Activated T-helper 17 cell treated with anti-CD3 and anti-CD28 coated beads, Interleukin-2, amount 50 U/mL, for 72 hours (primary cell): ENCODE measurements around the gene VPS18. TPM values are rescaled to one million over a fixed set of nuclear protein-coding genes. Genes with fewer than 3 reads are reported as not detected.

Experiments used
- ATAC-seq: fragments of 150-1000 bp; cut with Tn5 transposase; replicated peaks from 2 replicates; pipeline ENCODE4 v1.10.0; 2021; ENCODE audit warnings: mild to moderate bottlenecking, moderate library complexity
- H3K27ac Mint-ChIP-seq: one replicate; pipeline ENCODE4 v1.8.0; 2022; ENCODE audit warnings: mixed read lengths
- H3K27me3 Mint-ChIP-seq: one replicate; pipeline ENCODE4 v1.8.0; 2022; ENCODE audit warnings: mixed read lengths
- H3K36me3 Mint-ChIP-seq: one replicate; pipeline ENCODE4 v1.8.0; 2022; ENCODE audit warnings: low read depth, mild to moderate bottlenecking, mixed read lengths
- H3K4me1 Mint-ChIP-seq: one replicate; pipeline ENCODE4 v1.8.0; 2022; ENCODE audit warnings: mixed read lengths
- H3K4me3 Mint-ChIP-seq: one replicate; pipeline ENCODE4 v1.8.0; 2022; ENCODE audit warnings: mild to moderate bottlenecking, mixed read lengths
- H3K9me3 Mint-ChIP-seq: one replicate; pipeline ENCODE4 v1.8.0; 2022; ENCODE audit warnings: mixed read lengths
- total RNA-seq, 2 donors: library from RNA; stranded (reverse); gene quantifications; one replicate each; pipeline ENCODE4 v1.2.3, GENCODE V29; 2022

Gene VPS18
- total RNA-seq, result 10 to 100 TPM in 1 of 2 donors, 1 to 10 TPM in 1; 5.6 to 12.0 TPM

DNA sequence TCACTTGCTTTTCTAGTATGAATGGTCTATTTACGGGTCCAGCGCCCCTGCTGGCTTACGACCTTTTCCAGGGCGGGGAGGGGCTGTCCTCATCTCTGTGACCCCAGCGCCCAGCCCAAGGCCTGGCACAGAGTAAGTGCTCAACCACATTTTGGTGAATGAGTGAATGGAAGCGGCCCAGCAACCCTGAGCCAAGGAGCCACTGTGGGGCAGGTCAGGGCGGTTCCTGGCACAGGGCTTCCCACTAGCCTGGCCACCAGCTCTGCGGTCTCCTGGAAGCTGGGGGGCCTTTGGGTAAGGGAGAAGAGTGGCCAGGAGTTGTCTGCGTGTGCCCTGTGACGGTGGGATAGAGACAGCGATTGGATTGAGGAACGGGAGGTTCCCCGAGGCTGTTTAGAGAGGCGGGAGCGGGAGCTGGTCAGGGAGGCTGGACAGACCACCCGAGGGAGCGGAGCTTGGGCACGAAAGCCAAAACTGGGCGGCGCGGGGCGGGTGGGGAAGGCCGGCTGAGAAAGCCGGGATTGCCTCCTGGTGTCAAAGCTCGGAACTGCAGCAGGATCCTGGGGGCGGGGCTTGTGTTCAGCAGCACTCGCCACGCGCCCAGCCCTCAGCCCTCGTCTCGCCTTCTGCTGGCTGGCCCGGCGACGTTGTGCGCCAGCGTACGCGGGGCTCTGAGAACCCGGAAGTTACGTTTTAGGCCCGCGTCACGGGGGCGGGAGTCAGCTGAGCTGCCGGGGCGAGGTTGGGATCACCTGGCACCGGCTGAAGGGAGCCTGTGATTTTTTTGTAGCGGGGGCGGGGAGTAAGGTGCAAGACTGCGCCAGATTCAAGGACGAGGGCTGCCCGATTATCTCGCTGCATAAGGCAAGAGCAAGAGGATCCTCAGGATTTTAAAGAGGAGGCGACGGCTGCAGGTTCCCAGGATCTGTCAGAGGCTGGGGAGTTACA is at the start of gene VPS18:
TSS of gene VPS18 (plus strand) at position 718 of the 948 bp plus-strand sequence. CDS start 319 bp downstream, outside the sequence.
- peak within 1 kb of the TSS; percentile 94 for H3K27ac Mint-ChIP-seq
- peak within 1 kb of the TSS; percentile 94 for H3K4me3 Mint-ChIP-seq
- peak; percentile 99 for ATAC-seq
- no peaks in the 10 kb centered on the region for H3K27me3 Mint-ChIP-seq
- H3K9me3 Mint-ChIP-seq, result no peaks in the 10 kb centered on the region
- peaks cover 13% of the 10 kb centered on the region for H3K4me1 Mint-ChIP-seq
- H3K36me3 Mint-ChIP-seq, result peaks cover 39% of the 10 kb centered on the region

GRCh38 chr15:40844696-40845030 is 49.6 kb upstream of the VPS18 start:
- H3K27ac Mint-ChIP-seq, result peak overlapping the region; percentile 65

GRCh38 chr15:40845036-40845435 is 49.2 kb upstream of the VPS18 start:
- peak overlapping the region; percentile 65 for H3K27ac Mint-ChIP-seq
- no peaks in the 10 kb centered on the region for H3K9me3 Mint-ChIP-seq
- H3K36me3 Mint-ChIP-seq, result no peaks in the 10 kb centered on the region
- peak overlapping the region; percentile 85 for H3K4me3 Mint-ChIP-seq
- H3K4me1 Mint-ChIP-seq, result peaks cover 15% of the 10 kb centered on the region
- ATAC-seq, result no peak
- H3K27me3 Mint-ChIP-seq, result no peaks in the 10 kb centered on the region

More at GRCh38 chr15:40844696-40845030, 49.6 kb upstream of the VPS18 start:
- H3K9me3 Mint-ChIP-seq, result no peaks in the 10 kb centered on the region
- ATAC-seq, result peak; percentile 44
- H3K4me1 Mint-ChIP-seq, result peaks cover 15% of the 10 kb centered on the region
- peak overlapping the region; percentile 85 for H3K4me3 Mint-ChIP-seq
- no peaks in the 10 kb centered on the region for H3K27me3 Mint-ChIP-seq
- H3K36me3 Mint-ChIP-seq, result no peaks in the 10 kb centered on the region

DNA sequence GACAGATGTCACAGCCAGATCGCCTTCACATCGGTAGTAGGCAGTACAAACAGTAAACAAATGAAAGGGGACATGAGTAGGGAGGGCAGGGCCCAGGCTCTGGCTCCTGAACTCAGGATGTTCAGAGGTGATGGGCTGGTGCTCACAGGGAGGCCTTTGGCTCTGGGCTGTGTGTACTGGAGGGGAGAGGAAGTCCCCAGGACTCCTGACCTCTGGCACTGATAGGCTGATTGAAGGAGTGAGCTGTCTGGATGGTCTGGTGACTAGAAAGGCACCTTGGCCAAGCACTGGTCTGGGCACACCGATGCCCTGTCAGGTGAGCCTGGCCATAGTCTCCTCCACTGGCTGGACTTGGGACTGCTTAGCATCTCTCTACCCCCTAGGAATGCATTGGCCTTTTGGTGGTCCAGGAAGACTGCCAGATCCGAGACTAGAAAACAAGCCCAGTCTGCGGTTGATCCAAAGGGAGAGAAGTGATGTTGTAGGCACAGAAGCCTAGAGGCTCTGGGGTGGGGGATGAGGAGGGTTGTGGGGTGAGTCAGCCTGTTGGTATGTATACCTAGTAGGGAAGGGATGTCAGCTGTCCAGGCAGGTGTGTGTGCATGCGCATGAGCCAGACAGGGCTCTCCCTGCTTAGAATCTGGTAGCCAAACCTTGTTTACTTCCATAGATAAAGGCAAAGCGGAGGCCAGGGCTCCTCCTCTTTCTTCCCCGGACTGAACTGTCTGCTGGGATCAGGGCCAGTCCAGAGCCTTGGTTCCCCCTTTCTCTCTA is 48.6 kb upstream of the VPS18 start:
- Mint-ChIP-seq H3K4me1 (peaks cover 15% of the 10 kb centered on the region), H3K36me3 (no peaks in the 10 kb centered on the region)

DNA sequence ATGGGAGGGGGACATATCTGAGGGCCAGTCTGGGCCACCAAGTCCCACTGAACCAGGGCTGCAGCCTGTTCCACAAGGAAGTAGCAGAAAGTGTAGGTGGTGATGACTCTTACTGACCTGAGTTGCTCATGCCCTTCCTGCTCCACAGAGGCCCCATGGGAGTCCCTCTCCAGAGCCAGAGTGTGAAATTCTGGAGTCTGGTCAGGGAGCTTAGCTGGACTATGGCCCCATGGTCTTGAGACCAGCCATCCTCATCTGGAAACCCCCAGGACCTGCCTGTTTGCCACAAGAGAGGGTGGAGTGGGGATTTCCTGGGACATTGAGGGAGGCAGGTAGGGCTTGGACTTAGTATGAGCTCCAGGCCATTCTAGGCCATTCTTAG is 47.4 kb upstream of the VPS18 start:
- H3K27me3 Mint-ChIP-seq, result no peaks in the 10 kb centered on the region
- peaks cover 15% of the 10 kb centered on the region for H3K4me1 Mint-ChIP-seq
- ATAC-seq, result no peak
- peaks cover 6% of the 10 kb centered on the region for H3K36me3 Mint-ChIP-seq
- H3K4me3 Mint-ChIP-seq, result peak overlapping the region; percentile 85
- H3K27ac Mint-ChIP-seq, result no peak overlapping the region
- no peaks in the 10 kb centered on the region for H3K9me3 Mint-ChIP-seq

More for the DNA sequence above, 48.6 kb upstream of the VPS18 start:
- no peak for ATAC-seq
- Mint-ChIP-seq H3K9me3 (no peaks in the 10 kb centered on the region), H3K27me3 (no peaks in the 10 kb centered on the region), H3K27ac (no peak overlapping the region), H3K4me3 (peak overlapping the region; percentile 85)

- Mint-ChIP-seq H3K36me3 (peaks cover 6% of the 10 kb centered on the region), H3K9me3 (no peaks in the 10 kb centered on the region), H3K4me3 (peak overlapping the region; percentile 85), H3K27me3 (no peaks in the 10 kb centered on the region), H3K27ac (peak overlapping the region; percentile 6), H3K4me1 (peaks cover 15% of the 10 kb centered on the region)
- no peak for ATAC-seq
These were observed 46.9 kb upstream of the VPS18 start for GRCh38 chr15:40847223-40847961.

GRCh38 chr15:40850576-40851112 is 43.6 kb upstream of the VPS18 start:
- Mint-ChIP-seq H3K36me3 (peaks cover 6% of the 10 kb centered on the region), H3K4me3 (no peak overlapping the region), H3K27ac (no peak overlapping the region), H3K4me1 (peaks cover 12% of the 10 kb centered on the region), H3K27me3 (no peaks in the 10 kb centered on the region), H3K9me3 (no peaks in the 10 kb centered on the region)
- no peak for ATAC-seq

GRCh38 chr15:40852529-40852928 is 41.7 kb upstream of the VPS18 start:
- Mint-ChIP-seq H3K27me3 (no peaks in the 10 kb centered on the region), H3K27ac (no peak overlapping the region), H3K4me1 (peaks cover 6% of the 10 kb centered on the region), H3K9me3 (no peaks in the 10 kb centered on the region), H3K4me3 (no peak overlapping the region), H3K36me3 (peaks cover 6% of the 10 kb centered on the region)
- ATAC-seq, result no peak

- peaks cover 6% of the 10 kb centered on the region for H3K36me3 Mint-ChIP-seq
These were observed 40.9 kb upstream of the VPS18 start for GRCh38 chr15:40853241-40853890.

GRCh38 chr15:40854161-40854560 is 40.1 kb upstream of the VPS18 start:
- no peaks in the 10 kb centered on the region for H3K27me3 Mint-ChIP-seq
- H3K4me3 Mint-ChIP-seq, result no peak overlapping the region
- peaks cover 7% of the 10 kb centered on the region for H3K4me1 Mint-ChIP-seq
- H3K36me3 Mint-ChIP-seq, result peaks cover 6% of the 10 kb centered on the region
- no peaks in the 10 kb centered on the region for H3K9me3 Mint-ChIP-seq
- ATAC-seq, result no peak
- H3K27ac Mint-ChIP-seq, result no peak overlapping the region

More at GRCh38 chr15:40853241-40853890, 40.9 kb upstream of the VPS18 start:
- H3K27ac Mint-ChIP-seq, result no peak overlapping the region
- no peak for ATAC-seq
- no peaks in the 10 kb centered on the region for H3K27me3 Mint-ChIP-seq
- peaks cover under 1% of the 10 kb centered on the region for H3K4me1 Mint-ChIP-seq
- no peak overlapping the region for H3K4me3 Mint-ChIP-seq
- no peaks in the 10 kb centered on the region for H3K9me3 Mint-ChIP-seq

- no peaks in the 10 kb centered on the region for H3K9me3 Mint-ChIP-seq
- H3K27me3 Mint-ChIP-seq, result no peaks in the 10 kb centered on the region
- peaks cover 6% of the 10 kb centered on the region for H3K36me3 Mint-ChIP-seq
- H3K4me1 Mint-ChIP-seq, result peaks cover 10% of the 10 kb centered on the region
- H3K4me3 Mint-ChIP-seq, result no peak overlapping the region
- H3K27ac Mint-ChIP-seq, result no peak overlapping the region
- no peak for ATAC-seq
These were observed 38.5 kb upstream of the VPS18 start for GRCh38 chr15:40855706-40856234.

- H3K9me3 Mint-ChIP-seq, result no peaks in the 10 kb centered on the region
- H3K4me1 Mint-ChIP-seq, result peaks cover 10% of the 10 kb centered on the region
- H3K27me3 Mint-ChIP-seq, result no peaks in the 10 kb centered on the region
- no peak for ATAC-seq
- no peak overlapping the region for H3K4me3 Mint-ChIP-seq
- no peak overlapping the region for H3K27ac Mint-ChIP-seq
- no peaks in the 10 kb centered on the region for H3K36me3 Mint-ChIP-seq
These were observed 37.5 kb upstream of the VPS18 start for GRCh38 chr15:40856746-40857145.

GRCh38 chr15:40857601-40858341 is 36.5 kb upstream of the VPS18 start:
- Mint-ChIP-seq H3K27ac (peak overlapping the region; percentile 43), H3K36me3 (no peaks in the 10 kb centered on the region), H3K27me3 (peaks cover 2% of the 10 kb centered on the region), H3K4me3 (no peak overlapping the region), H3K4me1 (peaks cover 10% of the 10 kb centered on the region), H3K9me3 (no peaks in the 10 kb centered on the region)
- ATAC-seq, result peak; percentile 87
